LoVo (cell line): ENCODE results near the gene WWP2.
A peak's percentile ranks its signal among the peaks of the same experiment; 100 is the strongest.
"Not testable (repeated sequence)": the region's sequence is repeated elsewhere in the genome, so short reads cannot be mapped to it uniquely, and the experiment has no call there.

Source experiments
- DNase-seq: peaks from one replicate; pipeline ENCODE4 v3.0.0-alpha.2; 2016; ENCODE audit warnings: low spot score

The WWP2 gene

GRCh38 chr16:69761983-69762813 lies at the start of gene WWP2:
TSS of gene WWP2 (plus strand) at chr16:69762332. CDS start at chr16:69787011, 24,679 bp downstream.
- DNase-seq = peak; percentile 87

GRCh38 chr16:69712914-69713581 lies 49.1 kb upstream of the WWP2 start:
- DNase-seq = no peak

GRCh38 chr16:69717066-69717465 lies 45.1 kb upstream of the WWP2 start:
- no peak for DNase-seq

- DNase-seq = no peak
Measured at GRCh38 chr16:69718111-69718764, 43.9 kb upstream of the WWP2 start.

GRCh38 chr16:69720822-69721430 lies 41.2 kb upstream of the WWP2 start:
- DNase-seq = no peak

GRCh38 chr16:69721441-69721957 lies 40.6 kb upstream of the WWP2 start:
- DNase-seq = no peak

- DNase-seq = no peak
Measured at GRCh38 chr16:69724414-69724873, 37.7 kb upstream of the WWP2 start.

- DNase-seq = no peak
Measured at GRCh38 chr16:69724981-69725479, 37.1 kb upstream of the WWP2 start.

GRCh38 chr16:69725480-69726312 lies 36.4 kb upstream of the WWP2 start:
- no peak for DNase-seq

- peak; percentile 93 for DNase-seq
Measured at GRCh38 chr16:69726313-69727060, 35.6 kb upstream of the WWP2 start, which contains the start of gene NQO1. TSS of gene NQO1 (minus strand) at chr16:69726560. CDS start at chr16:69726439, 121 bp downstream.

- DNase-seq = no peak
Measured at GRCh38 chr16:69727916-69728270, 34.2 kb upstream of the WWP2 start.

GRCh38 chr16:69729030-69729429 lies 33.1 kb upstream of the WWP2 start:
- DNase-seq = not testable (repeated sequence)

GRCh38 chr16:69731280-69731679 lies 30.9 kb upstream of the WWP2 start:
- not testable (repeated sequence) for DNase-seq

GRCh38 chr16:69732101-69732500 lies 30.0 kb upstream of the WWP2 start:
- no peak for DNase-seq

GRCh38 chr16:69741519-69741918 lies 20.6 kb upstream of the WWP2 start:
- DNase-seq = no peak

- peak; percentile 43 for DNase-seq
Measured at GRCh38 chr16:69741951-69742904, 19.9 kb upstream of the WWP2 start.

GRCh38 chr16:69744363-69745231 lies 17.5 kb upstream of the WWP2 start:
- no peak for DNase-seq

- DNase-seq = no peak
Measured at GRCh38 chr16:69745232-69745612, 16.9 kb upstream of the WWP2 start.
